HuH-7 (cell line): ENCODE data around the gene HS1BP3.

Experiments
- DNase-seq: peaks from one replicate; pipeline ENCODE4 v3.0.0; 2011; ENCODE audit warnings: low spot score

HS1BP3 gene

DNA sequence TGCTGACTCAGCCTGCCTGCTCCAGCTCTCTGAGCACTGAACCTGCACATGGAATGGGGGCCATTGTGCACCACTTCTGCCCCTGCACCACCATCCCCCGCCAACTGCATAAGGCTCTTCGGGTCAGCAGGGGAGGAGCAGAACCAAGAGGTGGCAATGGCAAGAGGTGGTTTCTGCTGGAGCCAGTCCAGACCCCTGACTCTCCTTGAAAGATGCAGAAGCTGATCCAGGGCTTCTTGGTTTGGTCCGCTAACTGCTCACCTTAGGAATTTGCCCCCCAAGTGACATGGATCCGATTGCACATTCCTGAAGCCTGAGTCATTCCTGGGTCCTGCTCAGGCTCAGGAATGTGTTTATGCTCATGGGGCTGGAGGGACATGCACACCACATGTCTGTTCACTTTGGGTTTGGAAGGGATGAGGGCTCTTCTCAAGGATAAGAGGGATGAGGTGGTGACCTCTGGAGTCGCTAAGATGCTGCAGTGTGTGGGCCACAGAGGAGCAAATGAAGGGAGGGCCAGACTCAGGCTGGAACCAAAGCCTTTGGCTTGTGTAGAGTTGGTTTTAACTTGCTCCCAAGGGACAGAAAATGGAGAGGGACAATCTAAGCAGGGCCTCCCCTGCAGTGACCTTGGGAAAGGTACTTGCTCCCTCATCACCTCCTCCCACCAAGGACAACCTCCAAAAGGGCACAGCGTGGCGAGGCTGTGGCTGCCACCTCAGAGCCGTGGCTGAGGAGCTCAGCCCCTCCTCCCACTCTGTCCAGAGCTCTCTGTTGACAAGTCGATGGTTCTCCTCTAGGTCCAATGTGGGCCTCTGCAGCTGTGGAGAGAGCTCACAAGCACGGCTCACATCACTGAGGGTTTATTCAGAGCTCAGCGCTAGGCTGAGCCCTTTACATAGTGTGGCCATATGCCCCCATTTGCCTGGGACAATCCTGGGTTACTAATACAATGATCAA is 66.2 kb downstream of the HS1BP3 start:
- peak; percentile 68 for DNase-seq

GRCh38 chr2:20584045-20584398 is 66.9 kb downstream of the HS1BP3 start:
- DNase-seq, result no peak

DNA sequence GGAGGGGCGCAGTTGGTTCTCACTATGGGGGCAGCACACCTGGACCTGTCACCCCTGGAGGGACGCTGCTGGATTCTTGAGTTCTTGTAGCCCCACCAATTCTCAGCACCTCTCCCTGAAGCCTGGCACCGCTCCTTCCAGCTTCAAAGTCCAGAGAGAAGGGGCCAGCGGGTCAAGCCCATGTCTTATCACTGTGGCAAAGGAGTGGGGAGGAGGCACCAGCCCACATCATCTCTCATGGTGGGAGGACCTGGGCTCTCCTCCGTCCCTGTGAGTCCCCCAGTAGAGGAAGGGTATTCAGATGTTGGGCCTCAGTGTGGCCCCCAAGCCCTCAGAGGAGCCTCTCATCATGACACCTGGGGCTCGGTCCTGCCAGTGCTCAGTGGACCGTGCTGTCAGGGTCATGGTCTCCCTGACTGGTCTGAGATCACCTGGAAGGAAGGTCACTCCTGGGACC is 67.4 kb downstream of the HS1BP3 start:
- no peak for DNase-seq

DNA sequence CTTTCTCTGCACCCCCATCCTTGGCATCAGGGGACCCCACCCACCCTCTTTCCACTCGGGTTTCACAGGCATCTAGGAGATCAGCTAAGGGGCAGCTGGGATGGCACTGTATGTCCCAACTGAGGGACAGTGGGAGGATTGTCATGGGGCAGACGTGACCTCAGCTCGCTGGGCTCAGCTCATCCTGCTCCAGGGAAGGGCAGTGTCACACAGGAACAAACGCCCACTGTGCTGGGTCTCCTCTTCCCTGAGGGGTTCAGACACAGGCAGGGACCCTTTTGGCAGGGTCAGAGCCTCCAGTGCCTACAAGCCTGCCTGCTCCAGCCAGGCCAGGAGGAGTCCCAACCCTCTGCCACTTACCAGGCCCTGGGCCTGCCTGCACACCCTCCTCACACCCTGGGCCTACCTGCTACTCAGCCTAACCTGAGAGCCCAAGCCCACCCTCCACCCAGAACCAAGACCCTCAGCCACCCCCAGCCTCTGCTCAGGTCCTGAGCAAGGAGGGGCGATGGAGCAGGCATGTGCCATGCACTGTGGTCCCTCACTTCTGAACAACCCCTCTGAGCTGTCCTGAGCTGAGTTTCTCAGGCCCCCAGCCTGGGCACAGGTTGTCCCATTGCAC is 68.2 kb downstream of the HS1BP3 start:
- no peak for DNase-seq

DNA sequence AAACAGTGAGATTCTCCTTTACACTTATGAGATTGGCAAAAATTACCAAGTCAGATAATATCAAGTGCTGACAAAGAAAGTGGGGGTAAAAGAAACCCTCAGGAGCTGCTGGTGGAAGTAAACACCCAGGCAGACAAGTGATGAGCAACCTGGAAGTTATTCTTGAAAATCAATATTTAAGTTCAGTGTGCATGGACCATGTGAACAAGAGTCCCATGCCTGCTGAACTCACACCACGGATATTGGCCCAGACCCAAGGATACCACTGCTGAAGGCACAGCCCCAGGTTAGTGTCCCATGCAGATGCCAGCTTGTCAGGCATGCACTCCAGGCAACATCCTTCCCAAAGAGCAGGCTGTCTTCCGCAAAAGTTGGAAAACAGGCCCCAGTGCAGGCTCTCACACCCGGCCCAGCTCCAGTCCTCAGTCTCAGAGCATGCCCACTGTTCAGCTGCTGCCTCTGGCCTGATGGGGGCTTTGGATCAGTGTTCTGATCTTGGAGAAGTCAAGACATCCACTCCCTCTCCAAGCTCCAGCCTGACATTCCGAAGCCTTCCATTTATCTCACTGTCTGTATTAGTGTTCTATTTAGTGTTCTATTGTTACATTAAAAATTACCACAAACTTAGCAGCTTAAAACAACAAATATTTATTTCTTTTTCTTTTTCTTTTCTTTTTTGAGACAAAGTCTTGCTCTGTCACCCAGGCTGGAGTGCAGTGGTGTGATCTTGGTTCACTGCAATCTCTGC is 70.0 kb downstream of the HS1BP3 start:
- no peak for DNase-seq

GRCh38 chr2:20579866-20580265 is 71.0 kb downstream of the HS1BP3 start:
- no peak for DNase-seq

DNA sequence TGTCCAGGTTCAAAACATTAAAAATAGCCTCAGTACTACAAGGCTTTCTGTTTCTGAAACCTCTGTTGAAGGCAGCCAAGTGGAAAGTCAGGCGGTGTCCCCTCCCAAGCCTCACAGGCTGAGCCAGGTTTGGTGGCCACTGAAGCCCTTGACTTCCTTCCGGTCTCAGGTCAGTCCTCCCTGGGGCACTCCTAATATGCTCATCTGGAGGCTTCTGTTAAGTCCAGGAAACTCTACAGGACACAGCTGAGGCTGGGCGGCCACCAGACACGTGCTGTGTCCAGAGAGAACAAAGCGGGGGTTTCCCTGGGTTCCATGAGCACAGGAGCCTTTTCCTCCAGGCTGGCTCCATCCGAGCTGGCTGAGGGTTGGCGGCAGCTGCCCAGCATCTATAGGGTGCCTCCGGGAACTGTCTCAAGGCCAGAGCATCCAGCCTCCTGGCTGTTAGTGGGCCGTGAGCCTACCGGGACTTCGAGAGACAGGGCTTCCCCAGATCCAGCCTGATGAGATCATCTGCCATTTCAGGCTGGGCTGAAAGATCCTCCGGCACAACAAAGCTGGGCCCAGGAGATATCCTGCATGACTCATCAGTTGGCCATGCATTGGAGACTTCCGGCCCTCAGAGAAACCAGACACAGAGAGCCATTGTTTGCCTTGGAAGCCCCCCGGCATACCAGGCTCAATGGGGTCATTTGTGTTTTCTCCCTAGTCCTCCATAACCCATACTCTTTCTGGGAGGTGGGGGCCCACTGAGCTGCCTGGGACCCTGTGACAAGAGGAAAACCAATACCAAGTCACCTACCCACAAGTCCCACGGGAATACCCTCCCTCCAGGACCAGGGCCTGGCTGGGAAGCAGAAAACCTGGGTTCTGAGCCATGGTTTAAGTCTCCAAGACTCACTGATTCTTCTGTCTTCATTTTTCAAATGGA is 71.7 kb downstream of the HS1BP3 start:
- peak; percentile 45 for DNase-seq

- no peak for DNase-seq
These were observed 72.5 kb downstream of the HS1BP3 start for GRCh38 chr2:20578266-20578894.

- DNase-seq, result no peak
These were observed 73.2 kb downstream of the HS1BP3 start for GRCh38 chr2:20577495-20578235.

DNA sequence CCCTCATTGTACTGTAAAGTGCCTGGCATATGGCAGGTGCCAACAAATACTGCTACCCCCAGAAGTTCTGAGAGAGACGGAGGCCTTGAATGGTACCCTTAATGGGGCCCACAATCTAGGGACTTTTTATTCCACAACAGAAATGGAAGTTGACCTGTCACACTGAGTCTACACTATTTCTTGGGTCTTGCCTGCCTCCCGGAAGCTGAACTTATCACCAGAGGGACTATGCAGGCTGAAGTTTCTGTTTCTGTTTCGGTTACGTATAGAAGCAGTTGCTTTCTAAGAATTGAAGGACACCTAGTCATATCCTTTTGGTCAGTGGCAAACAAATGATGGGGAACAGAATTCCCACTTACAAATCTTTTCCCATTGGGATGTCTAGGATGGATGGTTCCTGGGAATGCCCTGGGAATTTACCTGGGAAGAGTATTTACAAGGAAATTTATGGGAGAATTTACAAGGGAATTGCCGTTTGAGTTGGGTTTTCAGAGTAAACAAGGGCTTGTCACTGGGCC is 74.2 kb downstream of the HS1BP3 start:
- DNase-seq, result no peak

DNA sequence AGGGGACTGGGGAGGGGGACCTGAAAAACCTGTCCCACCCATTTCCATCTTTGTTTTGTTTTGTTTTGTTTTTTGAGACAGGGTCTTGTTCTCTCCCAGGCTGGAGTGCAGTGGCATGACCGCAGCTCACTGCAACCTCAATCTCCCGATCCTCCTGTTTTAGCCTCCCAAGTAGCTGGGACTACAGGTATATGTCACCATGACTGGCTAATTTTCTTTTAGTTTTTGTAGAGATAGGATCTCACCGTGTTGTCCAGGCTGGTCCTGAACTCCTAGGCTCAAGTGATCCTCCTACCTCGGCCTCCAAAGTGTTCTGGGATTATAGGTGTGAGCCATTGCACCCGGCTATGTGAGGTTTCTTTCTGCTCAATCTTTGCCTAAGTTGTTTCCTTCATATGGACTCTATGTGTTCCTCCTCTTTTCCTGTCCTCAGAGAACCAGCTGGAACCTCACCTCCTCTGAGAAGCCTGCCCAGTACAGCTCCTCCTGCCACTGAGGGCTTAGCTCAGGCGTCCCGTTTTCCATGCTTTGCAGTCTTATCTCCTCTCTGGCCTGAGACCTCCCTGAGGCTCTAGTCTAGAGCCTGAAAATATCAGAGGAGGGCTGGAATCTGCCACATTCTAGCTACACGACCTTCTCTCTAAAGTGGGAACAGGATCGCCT is 74.8 kb downstream of the HS1BP3 start:
- DNase-seq, result no peak

DNA sequence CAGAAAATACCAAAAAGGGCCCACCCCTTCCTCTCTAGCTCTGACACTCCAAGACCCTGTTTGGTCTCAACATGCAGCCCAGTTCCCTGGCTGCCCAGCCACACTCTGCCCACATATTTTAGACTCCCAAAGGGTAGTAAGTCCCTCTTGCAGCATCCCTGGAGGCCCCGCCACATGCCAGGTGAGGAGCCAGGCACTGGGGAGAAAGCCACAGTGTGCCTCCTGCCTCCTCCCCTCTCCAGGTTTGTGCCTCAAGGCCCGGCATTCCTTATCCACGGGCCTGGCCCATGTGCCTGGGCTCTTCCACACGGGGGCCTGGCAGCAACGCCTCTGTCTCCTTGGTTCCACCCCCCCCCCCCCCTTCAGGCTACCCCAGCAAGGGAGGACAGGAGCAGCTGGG is 75.5 kb downstream of the HS1BP3 start:
- no peak for DNase-seq

GRCh38 chr2:20574930-20575329 is 76.0 kb downstream of the HS1BP3 start:
- DNase-seq, result no peak

GRCh38 chr2:20574423-20574911 is 76.4 kb downstream of the HS1BP3 start:
- no peak for DNase-seq

GRCh38 chr2:20573620-20574422 is 77.1 kb downstream of the HS1BP3 start:
- DNase-seq, result no peak

- no peak for DNase-seq
These were observed 78.7 kb downstream of the HS1BP3 start for GRCh38 chr2:20572221-20572620.

GRCh38 chr2:20571644-20572215 is 79.2 kb downstream of the HS1BP3 start:
- no peak for DNase-seq

- DNase-seq, result no peak
These were observed 79.7 kb downstream of the HS1BP3 start for GRCh38 chr2:20571231-20571630.
